Activated CD8-positive, alpha-beta T cell treated with anti-CD3 and anti-CD28 coated beads for 36 hours (primary cell): ENCODE data around the gene ALX3. TPM values are rescaled to one million over a fixed set of nuclear protein-coding genes. Genes with fewer than 3 reads are reported as not detected.

Source experiments
- ATAC-seq: fragments of 200-7000 bp; cut with Tn5 transposase; one replicate; pipeline ENCODE4 v1.10.0; 2021; ENCODE audit warnings: mild to moderate bottlenecking, moderate library complexity
- CTCF ChIA-PET: fragments of 350-600 bp; sonication (Branson Sonifier 250); formaldehyde crosslinking; loops from one replicate; lab custom pipeline; 2021; ENCODE audit warnings: antibody characterized with exemption; lab: Charles Lee
- POLR2A ChIA-PET: fragments of 350-600 bp; sonication (Branson Sonifier 250); formaldehyde crosslinking; loops from one replicate; lab custom pipeline; 2021; ENCODE audit warnings: antibody characterized with exemption; lab: Charles Lee
- DNase-seq: peaks from one replicate; pipeline ENCODE4 v3.0.0-alpha.2; 2020
- H3K27ac Mint-ChIP-seq: one replicate; pipeline ENCODE4 v1.8.0; 2021; ENCODE audit warnings: mild to moderate bottlenecking, mixed read lengths
- H3K27me3 Mint-ChIP-seq: one replicate; pipeline ENCODE4 v1.8.0; 2021; ENCODE audit warnings: mixed read lengths
- H3K36me3 Mint-ChIP-seq: one replicate; pipeline ENCODE4 v1.8.0; 2021; ENCODE audit warnings: low read depth, mixed read lengths
- H3K4me1 Mint-ChIP-seq: one replicate; pipeline ENCODE4 v1.8.0; 2021; ENCODE audit warnings: low read depth, mixed read lengths
- H3K4me3 Mint-ChIP-seq: one replicate; pipeline ENCODE4 v1.8.0; 2021; ENCODE audit warnings: mild to moderate bottlenecking, moderate library complexity, mixed read lengths
- H3K9me3 Mint-ChIP-seq: one replicate; pipeline ENCODE4 v1.8.0; 2021; ENCODE audit warnings: mixed read lengths
- intact Hi-C: fragments of 100-400 bp; cut with micrococcal nuclease; formaldehyde crosslinking; loops from one replicate; pipeline ENCODE4 v1.10.0; 2022
- total RNA-seq, 2 experiments: library from RNA; stranded (reverse); gene quantifications; one replicate each; pipeline ENCODE4 v1.2.3, GENCODE V29; 2021
- TF ChIP-seq, protein P1 (sequence below): fragments of 200-600 bp; IDR thresholded peaks from one replicate; pipeline ENCODE4 v1.8.0; 2022; ENCODE audit warnings: antibody characterized with exemption, mild to moderate bottlenecking

Gene ALX3
- total RNA-seq, 2 experiments from 2014 or later = not detected

DNA sequence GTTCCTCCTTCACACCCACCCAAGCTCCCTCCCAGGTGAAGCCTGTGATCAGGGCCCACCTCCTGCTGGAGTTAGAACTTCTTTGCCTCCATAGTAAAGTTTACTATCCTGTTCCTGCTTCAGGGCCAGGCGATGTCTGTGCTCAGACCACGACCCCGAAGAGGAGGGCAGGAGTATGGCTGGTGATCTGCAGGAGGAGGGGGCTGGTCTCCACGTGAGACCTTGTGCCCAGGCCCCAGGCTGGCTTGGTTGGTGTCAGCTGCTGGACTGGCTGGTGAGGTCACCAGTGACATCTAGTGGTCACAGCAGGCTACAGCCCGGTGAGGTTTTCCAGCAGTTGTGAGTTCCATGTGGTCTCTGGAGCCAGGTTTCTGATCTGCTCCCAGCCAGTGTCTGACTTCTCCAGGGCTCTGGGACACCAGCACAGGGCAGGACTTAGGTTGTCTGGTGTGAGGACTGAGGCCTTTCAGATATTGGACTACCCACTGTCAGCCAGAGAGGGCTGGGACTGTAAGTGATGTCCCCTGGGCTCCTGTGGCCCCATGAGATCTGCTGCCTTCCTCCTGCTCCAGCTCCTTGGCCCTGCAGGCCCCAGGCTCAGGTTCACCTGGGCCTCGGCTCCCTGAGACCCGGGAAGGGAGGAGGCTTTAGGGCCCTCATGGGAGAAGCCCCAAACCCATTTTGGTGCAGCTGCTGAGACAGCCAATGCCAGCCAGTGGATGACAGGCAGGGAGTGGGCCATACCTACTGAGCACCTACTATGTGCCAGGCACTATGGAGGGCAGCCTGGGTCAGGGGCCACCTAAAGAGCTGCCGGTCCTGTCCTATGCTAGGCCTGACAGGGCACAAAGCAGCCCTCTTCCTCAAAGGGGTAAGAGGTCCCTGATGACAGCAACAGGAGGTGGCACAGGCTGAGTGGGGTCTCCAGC lies 35.8 kb upstream of the ALX3 start:
- ATAC-seq (peak; percentile 94), DNase-seq (peak; percentile 69)
- TF ChIP-seq, protein P1, sequence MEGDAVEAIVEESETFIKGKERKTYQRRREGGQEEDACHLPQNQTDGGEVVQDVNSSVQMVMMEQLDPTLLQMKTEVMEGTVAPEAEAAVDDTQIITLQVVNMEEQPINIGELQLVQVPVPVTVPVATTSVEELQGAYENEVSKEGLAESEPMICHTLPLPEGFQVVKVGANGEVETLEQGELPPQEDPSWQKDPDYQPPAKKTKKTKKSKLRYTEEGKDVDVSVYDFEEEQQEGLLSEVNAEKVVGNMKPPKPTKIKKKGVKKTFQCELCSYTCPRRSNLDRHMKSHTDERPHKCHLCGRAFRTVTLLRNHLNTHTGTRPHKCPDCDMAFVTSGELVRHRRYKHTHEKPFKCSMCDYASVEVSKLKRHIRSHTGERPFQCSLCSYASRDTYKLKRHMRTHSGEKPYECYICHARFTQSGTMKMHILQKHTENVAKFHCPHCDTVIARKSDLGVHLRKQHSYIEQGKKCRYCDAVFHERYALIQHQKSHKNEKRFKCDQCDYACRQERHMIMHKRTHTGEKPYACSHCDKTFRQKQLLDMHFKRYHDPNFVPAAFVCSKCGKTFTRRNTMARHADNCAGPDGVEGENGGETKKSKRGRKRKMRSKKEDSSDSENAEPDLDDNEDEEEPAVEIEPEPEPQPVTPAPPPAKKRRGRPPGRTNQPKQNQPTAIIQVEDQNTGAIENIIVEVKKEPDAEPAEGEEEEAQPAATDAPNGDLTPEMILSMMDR = peak; percentile 82
- intact Hi-C loops = loop anchor here (5.0 kb wide), 1 partner anchor 54 kb away; no protein-coding TSS in a partner anchor
- Mint-ChIP-seq H3K4me1 (no peaks in the 10 kb centered on the region), H3K4me3 (no peak overlapping the region), H3K36me3 (no peaks in the 10 kb centered on the region), H3K27me3 (peaks cover 5% of the 10 kb centered on the region), H3K27ac (no peak overlapping the region), H3K9me3 (no peaks in the 10 kb centered on the region)
- POLR2A ChIA-PET = interaction anchor here (0.6 kb wide), 1 partner anchor 19 kb away, joined by 3 read pairs; no protein-coding TSS in a partner anchor
- CTCF ChIA-PET = interaction anchor here (0.5 to 19.4 kb wide), 29 partner anchors 9 to 354 kb away, joined by 3 to 251 read pairs (median 5); partner anchors contain the start of genes AHCYL1 and STRIP1

DNA sequence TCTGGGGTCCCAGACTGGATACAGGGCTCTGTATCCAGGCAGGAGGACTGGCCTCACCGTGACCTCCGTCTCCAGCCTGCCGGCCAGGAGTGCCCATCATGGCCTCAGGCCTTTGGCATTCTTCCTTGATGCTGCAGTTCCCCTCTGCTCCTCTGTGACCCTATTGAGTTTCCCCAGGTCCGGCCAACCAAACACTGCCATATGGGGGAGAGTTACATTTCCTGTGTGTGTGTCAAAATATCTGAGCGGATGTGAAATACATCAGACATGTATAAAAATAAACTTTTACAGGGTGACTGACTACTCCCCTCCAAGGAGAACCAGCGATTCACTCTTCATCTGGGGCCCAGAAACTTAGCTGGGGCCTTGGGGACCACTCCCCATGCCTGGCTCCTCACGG lies 31.6 kb upstream of the ALX3 start:
- H3K4me1 Mint-ChIP-seq = no peaks in the 10 kb centered on the region
- DNase-seq (no peak), ATAC-seq (no peak)
- no peaks in the 10 kb centered on the region for H3K27me3 Mint-ChIP-seq
- no peak overlapping the region for H3K4me3 Mint-ChIP-seq
- H3K9me3 Mint-ChIP-seq = no peaks in the 10 kb centered on the region
- intact Hi-C loops = no loop called here
- no peak overlapping the region for H3K27ac Mint-ChIP-seq
- TF ChIP-seq, protein P1 = no peak
- ChIA-PET CTCF (interaction anchor here (1.5 to 19.4 kb wide), 6 partner anchors 10 to 48 kb away, joined by 4 to 251 read pairs (median 59); partner anchors contain the start of gene UBL4B), POLR2A (interaction anchor here (0.9 kb wide), 1 partner anchor 7 kb away, joined by 3 read pairs; no protein-coding TSS in a partner anchor)
- H3K36me3 Mint-ChIP-seq = no peaks in the 10 kb centered on the region

DNA sequence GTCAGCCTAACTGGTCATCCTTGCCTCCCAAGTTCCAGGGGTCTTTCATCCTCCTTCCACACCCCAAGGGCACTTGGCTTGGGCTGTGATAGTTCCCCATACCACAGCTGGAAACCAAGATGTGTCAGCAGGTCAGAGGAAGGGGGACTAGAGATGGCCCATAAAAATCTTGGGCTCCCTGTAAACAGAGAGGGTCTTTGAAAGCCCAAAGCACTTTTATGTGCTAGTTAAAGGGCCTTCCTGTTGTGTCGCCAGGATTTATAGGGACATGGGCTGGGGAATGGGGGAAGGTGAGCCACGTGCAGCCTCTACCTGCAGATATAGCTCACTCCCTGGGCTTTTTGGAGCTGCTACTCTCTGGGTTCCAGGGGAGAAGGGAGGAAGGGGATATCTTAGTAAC lies 29.9 kb upstream of the ALX3 start:
- ChIA-PET POLR2A (no interaction called here), CTCF (interaction anchor here (2.0 to 19.4 kb wide), 5 partner anchors 10 to 46 kb away, joined by 5 to 251 read pairs (median 60); no protein-coding TSS in a partner anchor)
- Mint-ChIP-seq H3K4me1 (no peaks in the 10 kb centered on the region), H3K27me3 (peaks cover 3% of the 10 kb centered on the region), H3K4me3 (no peak overlapping the region), H3K27ac (no peak overlapping the region), H3K36me3 (no peaks in the 10 kb centered on the region), H3K9me3 (no peaks in the 10 kb centered on the region)
- TF ChIP-seq, protein P1 = no peak
- DNase-seq (no peak), ATAC-seq (no peak)
- intact Hi-C loops = no loop called here

DNA sequence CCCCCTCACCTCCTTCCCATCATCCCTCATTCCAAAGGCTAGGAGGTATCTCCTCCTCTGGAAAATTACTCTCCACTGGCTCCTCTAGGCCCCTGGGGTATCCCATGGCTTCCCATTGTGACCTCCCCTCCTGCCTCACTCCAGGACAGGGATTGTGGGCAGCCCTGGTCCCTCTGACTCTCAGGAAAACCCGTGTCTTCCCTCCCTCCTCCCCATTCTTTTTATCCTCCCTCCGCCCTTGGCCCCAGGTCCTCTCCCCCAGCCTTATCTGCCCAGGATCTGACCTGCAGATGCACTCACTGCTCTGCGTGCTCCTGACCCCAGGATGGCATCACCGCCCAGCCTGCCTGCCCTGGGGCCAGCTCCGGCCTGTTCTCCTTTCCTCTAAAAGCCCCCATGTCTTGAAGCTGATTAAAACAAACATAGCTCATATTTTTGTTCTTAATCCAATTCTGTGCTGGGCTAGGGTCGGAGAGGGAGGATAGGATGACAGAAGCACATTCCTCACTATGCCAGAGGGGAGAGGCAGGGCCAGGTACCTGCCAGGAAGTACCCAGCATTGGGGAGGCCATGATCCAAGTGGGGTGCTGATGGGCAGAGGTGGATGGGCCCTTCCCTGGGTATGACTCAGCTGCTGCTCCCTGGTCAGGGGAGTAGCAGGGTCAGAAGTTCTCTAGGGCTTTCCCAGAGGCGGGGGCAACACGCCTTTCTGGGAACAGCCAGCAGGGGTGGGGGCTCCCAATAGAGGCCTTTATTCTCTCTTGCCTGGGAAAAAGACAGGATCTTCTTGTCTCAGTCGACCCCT lies 28.0 kb upstream of the ALX3 start:
- Mint-ChIP-seq H3K27me3 (peaks cover 5% of the 10 kb centered on the region), H3K4me1 (no peaks in the 10 kb centered on the region), H3K27ac (no peak overlapping the region), H3K9me3 (no peaks in the 10 kb centered on the region), H3K4me3 (no peak overlapping the region), H3K36me3 (no peaks in the 10 kb centered on the region)
- DNase-seq (no peak), ATAC-seq (no peak)
- TF ChIP-seq, protein P1 = no peak
- POLR2A ChIA-PET = no interaction called here
- CTCF ChIA-PET = interaction anchor here (0.6 to 9.4 kb wide), 7 partner anchors 8 to 51 kb away, joined by 3 to 156 read pairs (median 9); no protein-coding TSS in a partner anchor
- intact Hi-C loops = no loop called here
